GM18499 (cell line): ENCODE data around the gene MYO1E.
A peak's percentile ranks its signal among the peaks of the same experiment; 100 is the strongest.

Source experiments
- ATAC-seq: cut with Tn5 transposase; IDR thresholded peaks from one replicate; pipeline ENCODE4 v1.9.1; 2021; ENCODE audit warnings: moderate number of reproducible peaks; ENCODE audit not compliant: insufficient read depth, unreplicated experiment

MYO1E gene

GRCh38 chr15:59116141-59116540 is 256.5 kb downstream of the MYO1E start:
- no peak for ATAC-seq

GRCh38 chr15:59115047-59115446 is 257.6 kb downstream of the MYO1E start:
- ATAC-seq: no peak

GRCh38 chr15:59111251-59111650 is 261.4 kb downstream of the MYO1E start:
- ATAC-seq: no peak

- ATAC-seq: no peak
Observed at GRCh38 chr15:59105854-59106253, 266.8 kb downstream of the MYO1E start.

DNA sequence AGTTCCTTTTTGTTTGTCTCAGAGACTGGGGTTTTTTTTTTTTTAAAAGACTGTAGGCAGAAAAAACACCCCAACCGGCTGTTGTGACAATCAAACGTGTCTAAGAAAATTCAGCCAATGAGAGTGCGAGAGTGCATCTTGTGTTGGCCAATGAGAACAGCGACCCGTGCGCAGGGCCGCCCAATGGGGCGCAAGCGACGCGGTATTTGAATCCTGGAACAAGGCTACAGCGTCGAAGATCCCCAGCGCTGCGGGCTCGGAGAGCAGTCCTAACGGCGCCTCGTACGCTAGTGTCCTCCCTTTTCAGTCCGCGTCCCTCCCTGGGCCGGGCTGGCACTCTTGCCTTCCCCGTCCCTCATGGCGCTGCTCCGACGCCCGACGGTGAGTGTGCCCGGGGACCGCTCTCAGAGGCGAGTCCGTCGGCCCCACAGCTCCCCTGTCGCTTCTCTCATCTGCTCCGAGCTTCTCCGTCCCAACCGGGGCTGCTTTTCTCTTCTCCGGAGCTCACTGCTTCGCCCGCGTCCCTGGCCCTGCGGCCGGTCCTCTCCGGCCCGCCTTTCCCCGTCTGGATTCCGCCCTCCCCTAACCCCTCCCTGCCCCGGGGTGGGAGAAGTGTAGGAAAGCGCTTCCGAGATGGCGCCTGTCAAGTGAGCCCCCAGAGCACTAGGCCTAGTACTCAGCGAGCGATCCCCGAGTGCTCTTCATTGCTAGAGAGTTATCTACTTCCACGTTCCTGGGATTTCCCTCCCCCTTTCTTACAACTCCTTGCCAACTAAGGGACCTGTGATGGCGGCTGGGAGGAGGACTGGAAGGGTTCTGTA is 267.5 kb downstream of the MYO1E start, which contains the start of gene CCNB2:
TSS of gene CCNB2 (plus strand) at position 235 of the 821 bp plus-strand sequence. CDS start at position 358, 123 bp downstream.
- peak; percentile 87 for ATAC-seq

DNA sequence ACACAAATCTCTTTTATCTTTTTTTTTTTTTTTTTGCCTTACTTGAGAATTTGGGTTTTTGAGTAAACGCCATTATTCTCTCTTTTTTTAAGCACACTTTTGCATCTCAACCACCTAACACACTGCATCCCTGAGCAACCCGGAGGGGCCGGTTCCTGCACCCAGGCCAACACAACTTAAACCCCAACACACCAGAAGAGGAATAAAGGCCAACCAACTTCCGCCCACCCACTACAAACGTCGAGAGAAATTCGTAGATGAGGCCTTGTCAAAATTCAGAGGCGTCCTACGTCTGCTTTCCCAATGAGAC is 268.1 kb downstream of the MYO1E start:
- ATAC-seq: peak; percentile 8

DNA sequence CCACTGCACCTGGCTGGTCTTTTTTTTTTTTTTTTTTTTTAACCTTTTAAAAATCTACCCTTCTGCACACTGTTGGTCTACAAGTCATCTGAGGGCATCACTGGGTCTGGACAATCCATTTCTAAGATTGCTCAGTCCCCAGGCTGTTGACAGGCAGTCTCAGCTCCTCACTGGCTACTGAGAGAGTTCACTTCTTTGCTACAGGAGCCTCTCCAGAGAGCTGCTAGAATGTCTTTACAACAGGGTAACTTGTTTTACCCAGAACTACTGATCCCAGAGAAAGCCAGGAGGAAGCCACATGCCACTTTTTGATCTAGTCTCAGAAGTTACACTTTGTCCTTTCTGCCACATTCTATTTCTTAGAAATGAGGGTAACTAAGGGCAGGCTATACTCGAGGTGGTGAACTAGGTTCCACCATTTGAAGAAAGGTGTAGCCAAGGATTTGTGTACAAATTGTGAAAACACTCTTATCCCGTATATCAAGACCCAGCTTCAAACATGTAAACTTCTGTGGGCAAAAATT is 273.4 kb downstream of the MYO1E start:
- ATAC-seq: no peak

- no peak for ATAC-seq
Observed at GRCh38 chr15:59096429-59096828, 276.2 kb downstream of the MYO1E start.

GRCh38 chr15:59094077-59094476 is 278.6 kb downstream of the MYO1E start:
- ATAC-seq: no peak

- no peak for ATAC-seq
Observed at GRCh38 chr15:59087731-59088130, 284.9 kb downstream of the MYO1E start.
